NCI-H1092 (cell line): Measurements from ENCODE around the gene GMDS.

Experiments used
- DNase-seq: peaks from one replicate; lab custom pipeline; 2025; lab: John Stamatoyannopoulos, UW

Gene GMDS

GRCh38 chr6:1800845-1801244 lies 444.6 kb downstream of the GMDS start:
- no peak for DNase-seq

GRCh38 chr6:1798965-1799325 lies 446.5 kb downstream of the GMDS start:
- no peak for DNase-seq

GRCh38 chr6:1798303-1798964 lies 447.0 kb downstream of the GMDS start:
- DNase-seq, result no peak

GRCh38 chr6:1797801-1798200 lies 447.6 kb downstream of the GMDS start:
- DNase-seq, result no peak

GRCh38 chr6:1796706-1797529 lies 448.5 kb downstream of the GMDS start:
- DNase-seq, result no peak

GRCh38 chr6:1795910-1796309 lies 449.5 kb downstream of the GMDS start:
- DNase-seq, result no peak

- DNase-seq, result no peak
Observed at GRCh38 chr6:1792989-1793388, 452.4 kb downstream of the GMDS start.

- DNase-seq, result no peak
Observed at GRCh38 chr6:1790684-1791083, 454.7 kb downstream of the GMDS start.

- no peak for DNase-seq
Observed at GRCh38 chr6:1789092-1789491, 456.3 kb downstream of the GMDS start.

- DNase-seq, result no peak
Observed at GRCh38 chr6:1787894-1788293, 457.5 kb downstream of the GMDS start.

GRCh38 chr6:1786455-1787453 lies 458.7 kb downstream of the GMDS start:
- DNase-seq, result no peak

- DNase-seq, result no peak
Observed at GRCh38 chr6:1784422-1784884, 461.0 kb downstream of the GMDS start.

GRCh38 chr6:1781817-1782184 lies 463.6 kb downstream of the GMDS start:
- no peak for DNase-seq

GRCh38 chr6:1781152-1781816 lies 464.1 kb downstream of the GMDS start:
- DNase-seq, result no peak

GRCh38 chr6:1780251-1780867 lies 465.0 kb downstream of the GMDS start:
- DNase-seq, result no peak

GRCh38 chr6:1778686-1779235 lies 466.6 kb downstream of the GMDS start:
- DNase-seq, result no peak

GRCh38 chr6:1777921-1778685 lies 467.3 kb downstream of the GMDS start:
- DNase-seq, result no peak

GRCh38 chr6:1775441-1775840 lies 470.0 kb downstream of the GMDS start:
- DNase-seq, result no peak

GRCh38 chr6:1774226-1774915 lies 471.0 kb downstream of the GMDS start:
- no peak for DNase-seq

GRCh38 chr6:1773700-1774099 lies 471.7 kb downstream of the GMDS start:
- DNase-seq, result no peak
